Endothelial cell (in vitro differentiated cells): ENCODE results near the gene DNAJC11. TPM values are rescaled to one million over a fixed set of nuclear protein-coding genes. Genes with fewer than 3 reads are reported as not detected.

Experiments used
- DNase-seq: peaks from one replicate; pipeline ENCODE4 v3.0.0; 2021; ENCODE audit warnings: low spot score
- H3K27ac Mint-ChIP-seq: one replicate; pipeline ENCODE4 v1.8.0; 2021; ENCODE audit warnings: mixed read lengths, inconsistent platforms; ENCODE audit not compliant: unreplicated experiment
- H3K27me3 Mint-ChIP-seq: one replicate; pipeline ENCODE4 v1.8.0; 2021; ENCODE audit warnings: mild to moderate bottlenecking, moderate library complexity, mixed read lengths, inconsistent platforms; ENCODE audit not compliant: unreplicated experiment
- H3K36me3 Mint-ChIP-seq: one replicate; pipeline ENCODE4 v1.8.0; 2021; ENCODE audit warnings: mild to moderate bottlenecking, low read depth, mixed read lengths, inconsistent platforms; ENCODE audit not compliant: unreplicated experiment
- H3K4me1 Mint-ChIP-seq: one replicate; pipeline ENCODE4 v1.8.0; 2021; ENCODE audit warnings: mild to moderate bottlenecking, mixed read lengths, inconsistent platforms; ENCODE audit not compliant: unreplicated experiment
- H3K4me3 Mint-ChIP-seq: one replicate; pipeline ENCODE4 v1.8.0; 2021; ENCODE audit warnings: mild to moderate bottlenecking, mixed read lengths, inconsistent platforms; ENCODE audit not compliant: unreplicated experiment
- H3K9me3 Mint-ChIP-seq: one replicate; pipeline ENCODE4 v1.8.0; 2021; ENCODE audit warnings: mixed read lengths, inconsistent platforms; ENCODE audit not compliant: unreplicated experiment
- CTCF ChIP-seq: fragments of 200-600 bp; sonication (generic); IDR thresholded peaks from one replicate; pipeline ENCODE4 v1.5.0; 2021; ENCODE audit warnings: antibody characterized with exemption; ENCODE audit not compliant: unreplicated experiment
- total RNA-seq: library from RNA; stranded (reverse); fragmentation: NEBNext Ultra II Directional; extraction: Animal tissue kit (Norgen Biotek cat#: 25700); gene quantifications from one replicate; pipeline ENCODE4 v1.2.1, GENCODE V29; 2021; ENCODE audit not compliant: unreplicated experiment

DNAJC11 gene
- total RNA-seq, 1 donor from 2014 or later = 57.0 TPM

GRCh38 chr1:6599141-6599975 lies 102.3 kb downstream of the DNAJC11 start:
- H3K4me3 Mint-ChIP-seq = no peak overlapping the region
- no peaks in the 10 kb centered on the region for H3K9me3 Mint-ChIP-seq
- peaks cover 17% of the 10 kb centered on the region for H3K4me1 Mint-ChIP-seq
- no peak overlapping the region for H3K27ac Mint-ChIP-seq
- DNase-seq = no peak
- H3K27me3 Mint-ChIP-seq = peaks cover 11% of the 10 kb centered on the region
- TF ChIP-seq CTCF = no peak
- H3K36me3 Mint-ChIP-seq = peaks cover 6% of the 10 kb centered on the region

GRCh38 chr1:6597777-6598131 lies 103.9 kb downstream of the DNAJC11 start:
- H3K27ac Mint-ChIP-seq = no peak overlapping the region
- H3K4me3 Mint-ChIP-seq = no peak overlapping the region
- DNase-seq = no peak
- H3K27me3 Mint-ChIP-seq = peaks cover 7% of the 10 kb centered on the region
- H3K36me3 Mint-ChIP-seq = peaks cover 6% of the 10 kb centered on the region
- no peaks in the 10 kb centered on the region for H3K9me3 Mint-ChIP-seq
- H3K4me1 Mint-ChIP-seq = peaks cover 7% of the 10 kb centered on the region
- no peak for TF ChIP-seq CTCF

GRCh38 chr1:6596886-6597776 lies 104.5 kb downstream of the DNAJC11 start:
- peaks cover 6% of the 10 kb centered on the region for H3K36me3 Mint-ChIP-seq
- TF ChIP-seq CTCF = no peak
- no peak overlapping the region for H3K27ac Mint-ChIP-seq
- peaks cover 7% of the 10 kb centered on the region for H3K4me1 Mint-ChIP-seq
- no peak for DNase-seq
- no peak overlapping the region for H3K4me3 Mint-ChIP-seq
- peaks cover 7% of the 10 kb centered on the region for H3K27me3 Mint-ChIP-seq
- no peaks in the 10 kb centered on the region for H3K9me3 Mint-ChIP-seq

GRCh38 chr1:6596351-6596750 lies 105.3 kb downstream of the DNAJC11 start:
- Mint-ChIP-seq H3K9me3 (no peaks in the 10 kb centered on the region), H3K4me1 (peaks cover 7% of the 10 kb centered on the region), H3K27ac (no peak overlapping the region), H3K27me3 (peaks cover 4% of the 10 kb centered on the region), H3K4me3 (peak overlapping the region; percentile 31), H3K36me3 (peaks cover 6% of the 10 kb centered on the region)
- no peak for DNase-seq
- TF ChIP-seq CTCF = no peak
